NCI-H526 (cell line): ENCODE measurements around the gene RSPH10B.
"Not testable (repeated sequence)": the region's sequence is repeated elsewhere in the genome, so short reads cannot be mapped to it uniquely, and the experiment has no call there.

ENCODE experiments used
- DNase-seq, 2 experiments: peaks; one replicate each; lab custom pipeline; 2025; lab: John Stamatoyannopoulos, UW

RSPH10B gene

GRCh38 chr7:5926263-5926870 lies 44.1 kb downstream of the RSPH10B start:
- DNase-seq: not testable (repeated sequence)

GRCh38 chr7:5924630-5925029 lies 45.9 kb downstream of the RSPH10B start:
- DNase-seq: not testable (repeated sequence)

- not testable (repeated sequence) for DNase-seq
These were observed 46.3 kb downstream of the RSPH10B start for GRCh38 chr7:5924180-5924579.

GRCh38 chr7:5916529-5916928 lies 54.0 kb downstream of the RSPH10B start:
- not testable (repeated sequence) for DNase-seq

- not testable (repeated sequence) for DNase-seq
These were observed 61.7 kb downstream of the RSPH10B start for GRCh38 chr7:5908835-5909234.

GRCh38 chr7:5904726-5905125 lies 65.8 kb downstream of the RSPH10B start:
- DNase-seq: not testable (repeated sequence)

GRCh38 chr7:5903002-5903401 lies 67.5 kb downstream of the RSPH10B start:
- DNase-seq: not testable (repeated sequence)

GRCh38 chr7:5898480-5899224 lies 71.8 kb downstream of the RSPH10B start, which contains the start of gene CCZ1:
CCZ1 (plus strand) TSS chr7:5898733; CDS start chr7:5898800, 67 bp downstream.
- DNase-seq: peak in 1 of 2 experiments; percentile 61

- DNase-seq: not testable (repeated sequence)
These were observed 73.0 kb downstream of the RSPH10B start for GRCh38 chr7:5897369-5897919.

GRCh38 chr7:5892498-5892897 lies 78.0 kb downstream of the RSPH10B start:
- DNase-seq: no peak

GRCh38 chr7:5890244-5890643 lies 80.2 kb downstream of the RSPH10B start:
- not testable (repeated sequence) for DNase-seq

GRCh38 chr7:5888021-5888420 lies 82.5 kb downstream of the RSPH10B start:
- DNase-seq: not testable (repeated sequence)

- DNase-seq: not testable (repeated sequence)
These were observed 86.1 kb downstream of the RSPH10B start for GRCh38 chr7:5884431-5884830.

- DNase-seq: peak; percentile 21 to 42
These were observed 90.4 kb downstream of the RSPH10B start for GRCh38 chr7:5880106-5880505.

GRCh38 chr7:5879591-5879990 lies 90.9 kb downstream of the RSPH10B start:
- not testable (repeated sequence) for DNase-seq
